Measurements from ENCODE around the gene ZNF398.

ZNF398 gene, protein sequence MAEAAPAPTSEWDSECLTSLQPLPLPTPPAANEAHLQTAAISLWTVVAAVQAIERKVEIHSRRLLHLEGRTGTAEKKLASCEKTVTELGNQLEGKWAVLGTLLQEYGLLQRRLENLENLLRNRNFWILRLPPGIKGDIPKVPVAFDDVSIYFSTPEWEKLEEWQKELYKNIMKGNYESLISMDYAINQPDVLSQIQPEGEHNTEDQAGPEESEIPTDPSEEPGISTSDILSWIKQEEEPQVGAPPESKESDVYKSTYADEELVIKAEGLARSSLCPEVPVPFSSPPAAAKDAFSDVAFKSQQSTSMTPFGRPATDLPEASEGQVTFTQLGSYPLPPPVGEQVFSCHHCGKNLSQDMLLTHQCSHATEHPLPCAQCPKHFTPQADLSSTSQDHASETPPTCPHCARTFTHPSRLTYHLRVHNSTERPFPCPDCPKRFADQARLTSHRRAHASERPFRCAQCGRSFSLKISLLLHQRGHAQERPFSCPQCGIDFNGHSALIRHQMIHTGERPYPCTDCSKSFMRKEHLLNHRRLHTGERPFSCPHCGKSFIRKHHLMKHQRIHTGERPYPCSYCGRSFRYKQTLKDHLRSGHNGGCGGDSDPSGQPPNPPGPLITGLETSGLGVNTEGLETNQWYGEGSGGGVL

DNA sequence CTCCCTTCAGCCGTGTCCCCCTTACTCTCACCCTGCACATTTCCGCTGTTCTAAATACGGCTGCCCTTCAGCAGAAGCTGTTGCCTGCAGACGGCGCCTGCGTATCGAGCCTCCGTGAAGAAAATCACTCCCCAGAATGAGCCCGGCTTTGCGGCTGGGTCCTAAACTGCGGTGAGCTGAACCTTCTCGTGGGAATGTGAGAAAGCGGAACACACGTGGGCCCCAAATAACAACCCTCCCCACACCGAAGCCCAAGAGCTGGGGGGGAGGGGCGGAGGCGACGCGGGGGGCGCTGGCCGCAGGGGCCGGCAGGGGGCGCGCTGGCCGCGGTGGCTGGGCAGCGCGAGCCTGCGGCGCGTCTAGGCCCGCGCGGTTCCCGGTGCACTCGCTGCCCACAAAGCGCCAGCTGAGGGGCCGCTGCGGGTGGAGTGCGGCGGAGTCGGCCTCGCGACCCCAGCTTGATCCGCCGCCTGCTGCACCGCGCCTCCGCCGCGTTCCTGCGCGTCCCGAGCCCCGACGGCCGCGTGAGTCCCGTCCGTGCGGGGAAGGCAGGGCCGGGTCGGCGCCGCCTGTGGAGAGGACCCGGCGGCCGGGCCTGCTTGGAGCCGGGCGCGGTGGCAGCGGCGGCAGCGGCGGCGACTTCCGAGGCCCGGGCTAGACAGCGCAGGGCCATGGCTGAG lies at the start of gene ZNF398:
Gene ZNF398, plus strand, starts transcription at position 382 of the 680 bp plus-strand sequence. Its CDS starts 290 bp downstream, at position 672.
- POLR2A ChIA-PET = interaction anchor here (0.6 to 1.1 kb wide), 3 partner anchors 19 to 120 kb away, joined by 3 to 4 read pairs (median 4); no protein-coding TSS in a partner anchor
- TF ChIP-seq, protein P1, sequence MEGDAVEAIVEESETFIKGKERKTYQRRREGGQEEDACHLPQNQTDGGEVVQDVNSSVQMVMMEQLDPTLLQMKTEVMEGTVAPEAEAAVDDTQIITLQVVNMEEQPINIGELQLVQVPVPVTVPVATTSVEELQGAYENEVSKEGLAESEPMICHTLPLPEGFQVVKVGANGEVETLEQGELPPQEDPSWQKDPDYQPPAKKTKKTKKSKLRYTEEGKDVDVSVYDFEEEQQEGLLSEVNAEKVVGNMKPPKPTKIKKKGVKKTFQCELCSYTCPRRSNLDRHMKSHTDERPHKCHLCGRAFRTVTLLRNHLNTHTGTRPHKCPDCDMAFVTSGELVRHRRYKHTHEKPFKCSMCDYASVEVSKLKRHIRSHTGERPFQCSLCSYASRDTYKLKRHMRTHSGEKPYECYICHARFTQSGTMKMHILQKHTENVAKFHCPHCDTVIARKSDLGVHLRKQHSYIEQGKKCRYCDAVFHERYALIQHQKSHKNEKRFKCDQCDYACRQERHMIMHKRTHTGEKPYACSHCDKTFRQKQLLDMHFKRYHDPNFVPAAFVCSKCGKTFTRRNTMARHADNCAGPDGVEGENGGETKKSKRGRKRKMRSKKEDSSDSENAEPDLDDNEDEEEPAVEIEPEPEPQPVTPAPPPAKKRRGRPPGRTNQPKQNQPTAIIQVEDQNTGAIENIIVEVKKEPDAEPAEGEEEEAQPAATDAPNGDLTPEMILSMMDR (IDR thresholded peaks at IDR 0.05; ENCODE audit: control extremely low read depth, extremely low read depth, low read depth, missing control alignments) = peak; percentile 60
- CTCF ChIA-PET = interaction anchor here (0.6 to 7.0 kb wide), 31 partner anchors 9 to 355 kb away, joined by 3 to 63 read pairs (median 4); partner anchors contain the start of genes ZNF282, ZNF425 and ZNF783

DNA sequence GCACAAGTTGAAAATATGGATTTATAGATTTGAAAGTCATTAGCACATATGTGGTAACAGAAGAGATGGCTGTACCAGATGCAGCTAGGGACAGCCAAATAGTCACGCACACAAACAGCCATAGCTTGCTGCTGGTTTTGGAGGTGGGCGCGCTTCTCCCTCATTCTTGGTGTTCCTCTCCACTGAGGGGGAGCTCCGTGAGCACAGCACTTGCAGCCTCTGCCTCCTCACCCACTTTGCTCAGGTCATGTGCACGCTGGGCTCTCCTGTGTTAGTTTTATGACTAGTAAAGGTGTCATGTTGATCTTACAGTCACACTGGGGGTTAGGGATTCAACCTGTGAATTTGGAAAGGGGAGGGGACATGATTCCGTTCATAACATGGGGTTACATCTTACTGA lies 48.2 kb upstream of the ZNF398 start:
- ChIA-PET POLR2A (no interaction called here), CTCF (interaction anchor here (1.3 to 1.4 kb wide), 2 partner anchors 28 to 94 kb away, joined by 3 to 4 read pairs; no protein-coding TSS in a partner anchor)
- DNase-seq (ENCODE audit: extremely low spot score) = no peak
- TF ChIP-seq, protein P1 (IDR thresholded peaks at IDR 0.05; ENCODE audit: control extremely low read depth, extremely low read depth, low read depth, missing control alignments) = no peak

More for the DNA sequence above, at the start of gene ZNF398:
- peak; percentile 93 for DNase-seq (ENCODE audit: extremely low spot score)

DNA sequence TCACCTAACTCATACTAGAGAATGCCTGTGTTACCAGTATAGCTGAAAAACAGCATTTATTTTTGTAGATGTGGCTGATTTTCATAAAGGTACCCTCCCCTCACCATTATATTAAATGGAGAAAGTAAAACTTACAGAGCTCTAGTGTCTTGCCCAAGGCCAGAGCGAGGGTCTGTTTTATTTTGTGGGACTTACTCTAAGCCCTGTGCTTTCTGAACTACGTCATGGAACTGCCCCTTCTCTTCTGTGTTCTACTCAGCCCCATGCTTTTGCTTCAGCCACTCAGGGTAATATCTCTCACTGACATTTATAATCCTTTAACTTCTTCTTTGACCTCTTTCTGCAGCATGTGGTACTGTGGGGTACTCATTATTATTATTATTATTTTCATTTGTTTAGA lies 46.4 kb upstream of the ZNF398 start:
- CTCF ChIA-PET = interaction anchor here (0.9 to 1.1 kb wide), 2 partner anchors 25 to 35 kb away, joined by 4 read pairs; partner anchors contain the start of gene ZNF425
- POLR2A ChIA-PET = no interaction called here
- TF ChIP-seq, protein P1 (IDR thresholded peaks at IDR 0.05; ENCODE audit: control extremely low read depth, extremely low read depth, low read depth, missing control alignments) = no peak
- no peak for DNase-seq (ENCODE audit: extremely low spot score)

DNA sequence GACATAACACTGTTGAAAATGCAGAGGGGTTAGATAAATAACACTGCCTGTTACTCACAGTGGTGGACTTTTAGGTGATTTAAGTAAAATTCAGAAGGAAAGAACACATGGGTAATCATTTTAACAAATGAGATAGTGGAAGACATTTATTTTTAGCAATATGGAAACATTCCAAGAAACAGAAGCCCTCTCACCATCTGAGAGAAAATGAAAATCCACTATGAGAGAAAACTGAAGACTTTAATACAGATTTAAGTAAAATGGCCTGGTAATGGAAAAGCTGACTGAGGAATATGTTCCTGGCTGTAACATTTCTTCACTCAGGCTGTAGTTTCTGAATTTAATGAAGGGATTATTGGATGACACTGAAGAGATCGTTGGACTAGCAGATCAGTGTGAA lies 44.6 kb upstream of the ZNF398 start:
- TF ChIP-seq, protein P1 (IDR thresholded peaks at IDR 0.05; ENCODE audit: control extremely low read depth, extremely low read depth, low read depth, missing control alignments) = no peak
- no peak for DNase-seq (ENCODE audit: extremely low spot score)
- CTCF ChIA-PET = no interaction called here
- POLR2A ChIA-PET = no interaction called here

DNA sequence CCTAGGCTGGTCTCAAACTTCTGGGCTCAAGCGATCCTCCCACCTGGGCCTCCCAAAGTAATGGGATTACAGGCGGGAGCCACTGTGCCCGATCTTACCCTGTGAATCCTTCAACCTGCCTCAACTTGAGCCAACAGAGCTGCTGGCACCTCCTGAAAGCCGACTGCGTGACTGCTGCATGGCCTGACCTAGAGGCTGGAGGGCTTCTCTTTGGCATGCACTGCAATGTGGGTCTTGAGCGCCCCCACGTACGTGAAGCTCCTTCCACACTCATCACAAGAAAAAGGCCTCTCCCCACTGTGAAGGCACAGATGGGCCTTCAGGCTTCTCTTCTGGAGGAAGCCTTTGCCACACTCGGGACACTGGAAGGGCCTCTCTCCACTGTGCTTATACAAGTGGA lies 43.8 kb upstream of the ZNF398 start:
- no peak for DNase-seq (ENCODE audit: extremely low spot score)
- ChIA-PET POLR2A (no interaction called here), CTCF (interaction anchor here (1.1 kb wide), 1 partner anchor 12 kb away, joined by 3 read pairs; no protein-coding TSS in a partner anchor)
- TF ChIP-seq, protein P1 (IDR thresholded peaks at IDR 0.05; ENCODE audit: control extremely low read depth, extremely low read depth, low read depth, missing control alignments) = no peak

DNA sequence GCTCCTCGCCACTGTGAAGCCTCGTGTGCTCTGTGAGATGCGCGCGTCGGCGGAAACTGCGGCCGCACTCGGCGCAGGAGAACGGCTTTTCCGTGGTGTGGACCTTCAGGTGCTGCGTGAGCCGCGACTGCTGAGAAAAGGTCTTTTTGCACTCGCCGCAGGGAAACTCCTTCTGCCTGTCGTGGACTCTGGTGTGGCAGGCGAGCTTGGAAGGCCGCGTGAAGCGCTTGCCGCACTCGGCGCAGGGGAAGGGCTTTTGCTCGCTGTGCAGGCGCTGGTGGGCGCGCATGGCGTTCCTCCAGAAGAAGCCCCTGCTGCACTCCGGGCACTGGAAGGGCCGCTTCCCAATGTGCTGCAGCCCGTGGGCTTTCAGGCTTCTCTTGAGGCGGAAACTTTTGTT lies 43.0 kb upstream of the ZNF398 start:
- ChIA-PET POLR2A (no interaction called here), CTCF (interaction anchor here (1.1 kb wide), 1 partner anchor 11 kb away, joined by 3 read pairs; no protein-coding TSS in a partner anchor)
- no peak for DNase-seq (ENCODE audit: extremely low spot score)
- TF ChIP-seq, protein P1 (IDR thresholded peaks at IDR 0.05; ENCODE audit: control extremely low read depth, extremely low read depth, low read depth, missing control alignments) = no peak

Data from GM10248 (cell line).